Left lung (tissue), 14 donors: ENCODE data around the gene C1QTNF1. TPM values are rescaled to one million over a fixed set of nuclear protein-coding genes. Genes with fewer than 3 reads are reported as not detected.

Source experiments
- ATAC-seq: fragments of 200-7000 bp; cut with Tn5 transposase; one replicate; pipeline ENCODE4 v1.9.1; 2020; ENCODE audit warnings: moderate library complexity
- DNase-seq, 4 donors: peaks; one replicate each; pipeline ENCODE4 v3.0.0-alpha.2; 2013 to 2020
- H3K27ac ChIP-seq, 2 donors: fragments of 200-600 bp; sonication (generic) in 1 of 2; one replicate each; pipeline versions ENCODE4 v1.5.0 to v1.8.0; 2020 to 2021
- H3K27me3 ChIP-seq, 2 donors: fragments of 200-600 bp; sonication (generic) in 1 of 2; one replicate each; pipeline versions ENCODE4 v1.5.0 to v1.8.0; 2020 to 2021
- H3K36me3 ChIP-seq, 2 donors: fragments of 200-600 bp; sonication (generic) in 1 of 2; one replicate each; pipeline versions ENCODE4 v1.5.0 to v1.8.0; 2020 to 2021
- H3K4me1 ChIP-seq, 2 donors: fragments of 200-600 bp; one replicate each; pipeline ENCODE4 v1.8.0; 2021
- H3K4me3 ChIP-seq, 2 donors: fragments of 200-600 bp; sonication (generic) in 1 of 2; one replicate each; pipeline versions ENCODE4 v1.5.0 to v1.8.0; 2020 to 2021; ENCODE audit warnings: mild to moderate bottlenecking in 1 of 2
- H3K9me3 ChIP-seq, 2 donors: fragments of 200-600 bp; sonication (generic) in 1 of 2; one replicate each; pipeline versions ENCODE4 v1.5.0 to v1.8.0; 2020 to 2021
- intact Hi-C, 2 donors: fragments of 100-400 bp; cut with DNase I; formaldehyde crosslinking; loops; one replicate each; pipeline versions ENCODE4 v1.11.2 to v1.14.2; 2022
- long read RNA-seq, 12 donors: library from polyadenylated mRNA in 2 of 12; unstranded in 2 of 12; transcript quantifications; one replicate each; pipeline ENCODE4 v2.0.0 and lab custom pipeline, GENCODE V29; 2019 to 2026
- polyA plus RNA-seq, 6 donors: library from polyadenylated mRNA; unstranded; fragments of 120-200 nt; gene quantifications; one replicate each; pipeline ENCODE4 v1.2.1, GENCODE V29; 2013; ENCODE audit not compliant: insufficient read length in 6 of 6
- total RNA-seq, 2 donors: library from RNA; stranded (reverse); fragmentation: NEBNext Ultra II Directional; extraction: Animal tissue kit (Norgen Biotek cat#: 25700); gene quantifications; one replicate each; pipeline ENCODE4 v1.2.1, GENCODE V29; 2021
- TF ChIP-seq, protein P1 (sequence below), 2 donors: fragments of 200-600 bp; sonication (generic) in 1 of 2; IDR thresholded peaks; one replicate each; pipeline versions ENCODE4 v1.5.0 to v1.8.0; 2021; ENCODE audit warnings: antibody characterized with exemption in 2 of 2
- donor health status: DM: no; HTN: yes; CAD: no.
- donor health status: DM: no; HTN: no; CAD: no.

The C1QTNF1 gene, protein sequence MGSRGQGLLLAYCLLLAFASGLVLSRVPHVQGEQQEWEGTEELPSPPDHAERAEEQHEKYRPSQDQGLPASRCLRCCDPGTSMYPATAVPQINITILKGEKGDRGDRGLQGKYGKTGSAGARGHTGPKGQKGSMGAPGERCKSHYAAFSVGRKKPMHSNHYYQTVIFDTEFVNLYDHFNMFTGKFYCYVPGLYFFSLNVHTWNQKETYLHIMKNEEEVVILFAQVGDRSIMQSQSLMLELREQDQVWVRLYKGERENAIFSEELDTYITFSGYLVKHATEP
- total RNA-seq (10 to 100 TPM; 14.9 to 31.4 TPM), polyA plus RNA-seq (1 to 10 TPM; 1.4 to 2.4 (median 2.1) TPM)
- long read RNA-seq, donor 1, partial matches to known transcripts, result 0 of 1 reads
- long read RNA-seq, donor 1, other reads (novel, unspliced or antisense), result 0 of 1 reads
- long read RNA-seq, donor 2, result 0 reads
- long read RNA-seq, donor 3, result 0 reads
- long read RNA-seq, donor 4, result 0 reads
- long read RNA-seq, donor 5, result 0 reads
- long read RNA-seq, donor 6, partial matches to known transcripts, result 0 of 2 reads
- long read RNA-seq, donor 6, other reads (novel, unspliced or antisense), result 0 of 2 reads
- long read RNA-seq, donor 7, result 0 reads
- long read RNA-seq, donor 8, partial matches to known transcripts, result 0 of 2 reads
- long read RNA-seq, donor 8, other reads (novel, unspliced or antisense), result 0 of 2 reads
- long read RNA-seq, donor 9, result 0 reads
- long read RNA-seq, donor 10, partial matches to known transcripts, result 0 of 2 reads
- long read RNA-seq, donor 10, other reads (novel, unspliced or antisense), result 0 of 2 reads
- long read RNA-seq, donor 11, result 0 reads
- long read RNA-seq, donor 12, partial matches to known transcripts, result 0 of 1 reads
- long read RNA-seq, donor 12, other reads (novel, unspliced or antisense), result 0 of 1 reads

DNA sequence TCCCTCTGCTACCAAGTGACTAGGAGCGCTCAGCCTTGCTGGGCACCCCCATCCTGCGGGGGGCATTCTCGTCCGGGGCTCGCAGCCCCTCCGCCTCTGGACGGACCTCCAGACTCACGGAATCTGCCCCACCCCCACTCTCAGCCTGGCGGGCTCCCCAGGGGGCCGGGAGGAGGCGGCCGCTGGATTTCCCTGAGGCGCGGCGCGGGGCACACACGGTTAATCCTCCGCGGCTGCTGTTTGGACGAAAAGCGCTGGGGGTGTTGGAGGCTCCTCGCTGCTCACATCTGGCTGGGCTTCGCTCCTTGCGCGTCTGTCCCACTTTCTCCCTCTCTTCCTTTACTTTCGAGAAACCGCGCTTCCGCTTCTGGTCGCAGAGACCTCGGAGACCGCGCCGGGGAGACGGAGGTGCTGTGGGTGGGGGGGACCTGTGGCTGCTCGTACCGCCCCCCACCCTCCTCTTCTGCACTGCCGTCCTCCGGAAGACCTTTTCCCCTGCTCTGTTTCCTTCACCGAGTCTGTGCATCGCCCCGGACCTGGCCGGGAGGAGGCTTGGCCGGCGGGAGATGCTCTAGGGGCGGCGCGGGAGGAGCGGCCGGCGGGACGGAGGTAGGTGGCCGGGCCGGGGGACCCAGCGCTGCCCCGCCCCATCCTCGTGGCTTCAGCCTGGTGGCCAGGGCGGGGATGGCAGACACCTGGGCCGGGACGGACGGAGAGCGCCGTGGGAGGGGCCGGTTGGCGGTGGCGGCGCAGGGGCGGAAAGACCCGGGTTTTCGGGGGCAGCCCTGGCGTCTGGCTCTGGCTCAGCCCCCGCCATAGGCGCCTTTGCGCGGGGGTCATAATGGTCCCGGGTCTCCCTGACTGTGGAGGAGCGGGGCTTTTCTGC lies at the start of gene C1QTNF1:
Gene C1QTNF1 (plus strand): TSS at position 284 of the 886 bp plus-strand sequence. CDS start 19,800 bp downstream, outside the sequence.
- H3K27me3 ChIP-seq, result peaks cover 0 to 73% of the 10 kb centered on the region in 2 donors
- peak within 1 kb of the TSS; percentile 42 to 54 for H3K4me3 ChIP-seq
- DNase-seq (peak; percentile 34 to 87 (median 60)), ATAC-seq (peak; percentile 64)
- TF ChIP-seq, protein P1, sequence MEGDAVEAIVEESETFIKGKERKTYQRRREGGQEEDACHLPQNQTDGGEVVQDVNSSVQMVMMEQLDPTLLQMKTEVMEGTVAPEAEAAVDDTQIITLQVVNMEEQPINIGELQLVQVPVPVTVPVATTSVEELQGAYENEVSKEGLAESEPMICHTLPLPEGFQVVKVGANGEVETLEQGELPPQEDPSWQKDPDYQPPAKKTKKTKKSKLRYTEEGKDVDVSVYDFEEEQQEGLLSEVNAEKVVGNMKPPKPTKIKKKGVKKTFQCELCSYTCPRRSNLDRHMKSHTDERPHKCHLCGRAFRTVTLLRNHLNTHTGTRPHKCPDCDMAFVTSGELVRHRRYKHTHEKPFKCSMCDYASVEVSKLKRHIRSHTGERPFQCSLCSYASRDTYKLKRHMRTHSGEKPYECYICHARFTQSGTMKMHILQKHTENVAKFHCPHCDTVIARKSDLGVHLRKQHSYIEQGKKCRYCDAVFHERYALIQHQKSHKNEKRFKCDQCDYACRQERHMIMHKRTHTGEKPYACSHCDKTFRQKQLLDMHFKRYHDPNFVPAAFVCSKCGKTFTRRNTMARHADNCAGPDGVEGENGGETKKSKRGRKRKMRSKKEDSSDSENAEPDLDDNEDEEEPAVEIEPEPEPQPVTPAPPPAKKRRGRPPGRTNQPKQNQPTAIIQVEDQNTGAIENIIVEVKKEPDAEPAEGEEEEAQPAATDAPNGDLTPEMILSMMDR (IDR thresholded peaks at IDR 0.05), result peak in 1 of 2 donors; percentile 48
- peaks cover 33 to 72% of the 10 kb centered on the region in 2 donors for H3K4me1 ChIP-seq
- H3K36me3 ChIP-seq, result no peaks in the 10 kb centered on the region
- H3K9me3 ChIP-seq, result no peaks in the 10 kb centered on the region
- intact Hi-C loops, result no loop called here
- H3K27ac ChIP-seq, result peak within 1 kb of the TSS in 1 of 2 donors; percentile 33

DNA sequence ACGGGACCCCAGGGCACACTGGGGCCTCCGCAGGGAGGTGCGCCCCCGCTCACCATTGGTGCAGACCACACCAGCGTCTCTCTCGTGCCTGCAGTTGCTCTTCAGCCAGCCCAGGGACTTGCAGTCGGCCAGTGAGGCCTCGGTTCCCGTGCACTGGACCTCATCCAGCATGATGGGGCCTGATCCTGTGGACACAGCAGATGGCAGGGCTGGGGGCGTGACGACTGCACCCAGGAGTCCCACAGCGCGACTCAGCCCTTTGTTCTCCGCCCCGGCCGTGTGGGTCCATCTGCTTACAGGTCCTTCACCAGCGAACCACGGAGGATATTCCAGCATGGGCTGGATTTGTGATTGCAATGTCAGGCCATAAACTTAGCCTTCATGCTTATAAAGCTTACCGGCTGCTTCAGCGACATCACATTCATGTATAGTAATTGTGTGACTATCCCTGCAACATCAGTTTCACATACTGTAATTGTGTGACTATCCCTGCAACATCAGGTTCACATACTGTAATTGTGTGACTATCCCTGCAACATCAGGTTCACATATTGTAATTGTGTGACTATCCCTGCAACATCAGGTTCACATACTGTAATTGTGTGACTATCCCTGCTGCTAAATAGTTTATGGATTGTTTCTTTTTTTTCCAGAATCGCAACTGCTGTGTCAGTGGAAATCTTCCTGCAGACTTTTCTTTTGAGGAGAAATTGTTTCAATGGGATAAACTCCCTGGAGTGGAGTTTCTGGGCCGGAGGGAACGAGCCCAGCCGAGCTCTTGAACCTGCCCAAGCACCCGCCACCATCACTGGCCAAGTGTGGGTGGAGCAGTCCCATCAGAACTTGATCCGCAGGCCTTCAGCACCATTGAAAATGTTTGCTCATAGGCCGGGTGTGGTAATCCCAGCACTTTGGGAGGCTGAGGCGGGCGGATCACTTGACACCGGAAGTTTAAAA lies 49.1 kb upstream of the C1QTNF1 start:
- peak; percentile 70 for ATAC-seq

DNA sequence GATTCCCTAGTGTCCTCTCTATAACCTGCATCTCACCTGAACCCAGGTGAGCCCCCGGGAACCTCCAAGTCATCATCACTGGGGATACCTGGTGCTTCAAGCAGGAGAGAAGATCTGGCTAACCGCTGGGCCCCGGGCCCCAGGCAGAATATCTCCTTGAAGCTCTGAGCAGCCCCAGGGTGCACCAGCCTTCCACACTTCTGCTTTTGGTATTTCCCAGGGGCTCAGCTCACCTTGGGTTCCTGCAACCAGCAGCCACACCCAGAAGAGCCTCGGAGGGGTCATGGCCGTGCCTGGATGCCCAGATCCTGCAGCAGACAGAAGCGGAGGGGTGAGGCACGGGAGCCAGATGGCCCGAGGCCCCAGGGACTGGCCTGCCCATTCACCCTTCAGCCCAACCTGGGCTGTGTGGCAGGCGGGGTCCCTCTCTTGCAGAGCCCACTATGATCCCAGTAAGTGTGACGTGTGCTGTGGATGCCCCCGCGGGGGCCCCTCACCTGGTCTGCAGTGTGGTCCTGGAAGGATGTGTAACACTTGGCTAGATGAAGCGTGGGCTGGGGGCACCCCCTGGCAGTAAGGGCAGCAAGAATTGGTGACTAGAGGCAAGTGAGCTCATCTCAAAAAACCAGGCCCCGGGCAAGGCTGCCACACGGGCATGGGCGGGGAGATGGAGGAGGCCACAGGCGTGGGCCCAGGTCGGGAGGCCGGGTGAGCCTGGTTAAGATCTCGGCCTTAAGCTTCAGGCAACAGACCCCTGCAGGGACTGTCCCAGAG lies 46.9 kb upstream of the C1QTNF1 start:
- H3K36me3 ChIP-seq, result peaks cover 0 to 15% of the 10 kb centered on the region in 2 donors
- no peak overlapping the region for H3K27ac ChIP-seq
- TF ChIP-seq, protein P1 (IDR thresholded peaks at IDR 0.05), result no peak
- ATAC-seq (no peak), DNase-seq (no peak)
- intact Hi-C loops, result no loop called here
- H3K9me3 ChIP-seq, result no peaks in the 10 kb centered on the region
- no peaks in the 10 kb centered on the region for H3K27me3 ChIP-seq
- H3K4me3 ChIP-seq, result peak overlapping the region in 1 of 2 donors; percentile 51
- H3K4me1 ChIP-seq, result peaks cover 21 to 38% of the 10 kb centered on the region in 2 donors

More for the DNA sequence above, 49.1 kb upstream of the C1QTNF1 start:
- intact Hi-C loops, result loop anchor here in 1 of 2 donors (5.0 kb wide), 1 partner anchor 108 kb away; no protein-coding TSS in a partner anchor
- TF ChIP-seq, protein P1 (IDR thresholded peaks at IDR 0.05), result no peak
- Histone ChIP-seq H3K36me3 (peaks cover 0 to 20% of the 10 kb centered on the region in 2 donors), H3K27me3 (no peaks in the 10 kb centered on the region), H3K27ac (peak overlapping the region; percentile 37 to 70), H3K9me3 (no peaks in the 10 kb centered on the region), H3K4me3 (no peak overlapping the region), H3K4me1 (peaks cover 17 to 49% of the 10 kb centered on the region in 2 donors)
- DNase-seq, result peak in 2 of 4 donors; percentile 82

DNA sequence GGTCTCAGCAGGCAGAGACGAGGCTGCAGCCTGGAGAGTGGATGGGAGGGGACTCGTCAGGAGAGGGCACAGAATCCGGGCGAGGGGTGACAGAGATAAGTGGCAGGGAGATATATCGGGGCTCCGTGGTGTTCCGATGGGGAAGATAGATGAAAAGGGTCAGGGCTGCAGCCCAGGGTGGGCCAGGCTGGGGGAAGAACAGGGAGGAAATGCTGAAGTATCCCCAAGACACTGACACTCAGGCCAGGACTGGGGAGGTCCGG lies 46.4 kb upstream of the C1QTNF1 start:
- Histone ChIP-seq H3K27me3 (no peaks in the 10 kb centered on the region), H3K4me3 (peak overlapping the region in 1 of 2 donors; percentile 51), H3K36me3 (peaks cover 0 to 11% of the 10 kb centered on the region in 2 donors), H3K9me3 (no peaks in the 10 kb centered on the region), H3K27ac (no peak overlapping the region), H3K4me1 (peaks cover 21 to 38% of the 10 kb centered on the region in 2 donors)
- TF ChIP-seq, protein P1 (IDR thresholded peaks at IDR 0.05), result no peak
- DNase-seq (no peak), ATAC-seq (no peak)
- intact Hi-C loops, result no loop called here
